PC-3 (cell line): ENCODE results near the gene CLEC16A.

Experiments used
- CTCF ChIP-seq: fragments of 300-600 bp; sonication (generic); conservative IDR thresholded peaks from 2 replicates; pipeline ENCODE4 v1.5.1; 2017; ENCODE audit warnings: antibody characterized with exemption, low read depth, mild to moderate bottlenecking, low read length
- EZH2 ChIP-seq: fragments of 300-600 bp; sonication (generic); IDR thresholded peaks from one replicate; pipeline ENCODE4 v1.6.1; 2017; ENCODE audit warnings: antibody characterized with exemption, mild to moderate bottlenecking, low read length; ENCODE audit not compliant: unreplicated experiment
- EZH2phosphoT487 ChIP-seq: fragments of 300-600 bp; sonication (generic); IDR thresholded peaks from 2 replicates; pipeline ENCODE4 v1.6.1; 2018; ENCODE audit warnings: mild to moderate bottlenecking, antibody characterized with exemption, low read length, borderline replicate concordance

GRCh38 chr16:11165894-11166665 lies 221.7 kb downstream of the CLEC16A start:
- TF ChIP-seq CTCF (no peak), EZH2phosphoT487 (no peak), EZH2 (no peak)
